ENCODE measurements around the gene ARHGEF28.

ARHGEF28 gene

GRCh38 chr5:73620334-73620687, 5.7 kb upstream of the ARHGEF28 start:
- no peak for DNase-seq (ENCODE audit: low read depth, low spot score)
- no peak overlapping the region for H3K27ac ChIP-seq

DNA sequence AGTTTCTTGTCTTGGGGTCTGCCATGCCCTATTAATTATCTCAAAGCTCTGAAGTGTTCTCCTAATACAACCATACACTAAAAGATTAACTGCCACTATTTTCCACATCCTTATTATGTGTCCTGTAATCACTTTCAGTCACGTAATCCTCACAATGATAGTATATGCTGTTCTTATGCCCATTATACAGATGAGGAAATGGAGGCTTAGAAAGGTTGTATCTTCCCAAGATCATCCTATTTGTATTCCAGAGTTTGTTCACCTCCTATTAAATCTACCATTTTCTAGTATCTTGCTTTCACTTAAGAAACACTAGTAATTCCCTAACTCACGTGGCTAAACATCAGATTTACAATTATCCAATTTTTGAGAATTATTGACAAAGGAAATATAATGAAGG, 2.9 kb upstream of the ARHGEF28 start:
- H3K27ac ChIP-seq, result no peak overlapping the region
- DNase-seq (ENCODE audit: low read depth, low spot score), result no peak

- no peak for DNase-seq (ENCODE audit: low read depth, low spot score)
- H3K27ac ChIP-seq, result no peak overlapping the region
Measured at GRCh38 chr5:73623901-73624404, 2.0 kb upstream of the ARHGEF28 start.

DNA sequence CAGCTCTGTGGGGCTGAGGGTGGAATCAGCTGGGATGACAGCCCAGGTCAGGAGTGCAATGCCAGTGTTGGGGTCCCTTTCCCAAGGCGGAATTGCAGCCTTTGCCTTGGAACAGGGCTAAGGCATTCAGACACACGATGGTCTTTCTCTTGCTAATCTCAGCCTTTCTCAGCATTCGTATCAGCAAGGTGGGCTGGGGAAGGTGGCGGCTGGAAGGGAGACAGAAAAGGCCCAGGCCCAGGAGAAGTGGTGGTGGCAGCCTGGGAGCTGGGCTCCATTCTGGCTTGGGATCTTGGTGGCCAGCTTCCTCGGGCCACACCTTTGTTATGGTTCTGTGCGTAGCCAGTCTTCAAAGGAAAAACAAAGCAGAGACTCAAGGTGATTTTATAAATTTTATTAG, 1.1 kb upstream of the ARHGEF28 start:
- no peak for DNase-seq (ENCODE audit: low read depth, low spot score)
- peak overlapping the region; percentile 70 for H3K27ac ChIP-seq

DNA sequence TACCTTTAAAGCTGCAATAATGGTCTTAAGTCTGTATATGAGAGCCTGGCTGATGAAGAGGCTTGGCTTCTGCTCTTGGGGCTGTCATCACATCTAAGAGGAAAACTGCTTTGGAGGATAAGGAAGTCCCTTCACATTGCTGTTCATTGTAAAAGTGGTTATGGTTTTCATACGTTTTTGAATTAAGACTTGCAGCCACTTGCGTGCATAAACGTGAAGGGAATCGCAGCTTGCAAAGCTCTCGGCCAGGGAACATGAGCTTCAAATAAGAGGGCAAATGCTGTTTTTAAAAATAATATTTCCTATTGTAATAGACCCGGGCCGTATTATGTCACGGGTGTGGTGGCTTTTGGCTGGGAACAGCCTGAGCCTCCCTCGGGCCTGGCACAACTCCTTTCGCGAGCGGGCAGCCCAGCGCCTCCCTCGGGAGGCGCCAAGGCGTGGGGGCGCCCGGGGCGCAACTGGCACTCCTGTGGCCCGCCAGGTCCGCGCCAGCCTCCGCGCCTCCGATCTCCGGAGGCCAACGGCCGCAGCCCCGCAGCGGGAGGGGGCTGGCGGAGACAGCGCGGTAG, 538 bp upstream of the ARHGEF28 start:
- no peak for DNase-seq (ENCODE audit: low read depth, low spot score)
- peak overlapping the region; percentile 70 for H3K27ac ChIP-seq

DNA sequence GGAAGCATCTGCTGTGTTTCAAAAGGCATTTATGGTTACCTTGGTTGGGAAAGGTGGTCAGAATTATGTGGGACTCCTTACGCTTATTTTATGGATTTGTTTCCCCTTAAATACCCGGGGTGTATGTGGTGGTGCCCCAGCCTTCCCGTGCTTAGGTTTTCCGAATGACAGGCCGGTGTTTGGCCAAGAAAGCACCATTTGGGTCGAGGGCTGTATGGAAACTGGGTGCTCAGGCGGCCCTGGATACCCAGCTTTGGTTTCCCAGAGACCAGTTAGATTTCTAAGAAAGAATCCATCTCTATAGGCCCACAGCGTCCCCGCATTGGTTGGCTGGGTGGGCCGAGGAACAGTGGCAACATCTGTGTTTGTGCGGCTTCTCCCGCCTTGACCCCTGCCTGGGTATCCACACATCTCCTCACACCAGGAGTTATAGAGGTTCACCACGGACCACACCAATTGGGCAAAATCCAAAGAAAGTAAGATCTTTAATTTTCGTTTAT, 868 bp downstream of the ARHGEF28 start:
- DNase-seq (ENCODE audit: low read depth, low spot score), result no peak
- H3K27ac ChIP-seq, result peak overlapping the region; percentile 70

- DNase-seq (ENCODE audit: low read depth, low spot score), result no peak
- no peak overlapping the region for H3K27ac ChIP-seq
Measured at GRCh38 chr5:73629456-73629855, 3.5 kb downstream of the ARHGEF28 start.

DNA sequence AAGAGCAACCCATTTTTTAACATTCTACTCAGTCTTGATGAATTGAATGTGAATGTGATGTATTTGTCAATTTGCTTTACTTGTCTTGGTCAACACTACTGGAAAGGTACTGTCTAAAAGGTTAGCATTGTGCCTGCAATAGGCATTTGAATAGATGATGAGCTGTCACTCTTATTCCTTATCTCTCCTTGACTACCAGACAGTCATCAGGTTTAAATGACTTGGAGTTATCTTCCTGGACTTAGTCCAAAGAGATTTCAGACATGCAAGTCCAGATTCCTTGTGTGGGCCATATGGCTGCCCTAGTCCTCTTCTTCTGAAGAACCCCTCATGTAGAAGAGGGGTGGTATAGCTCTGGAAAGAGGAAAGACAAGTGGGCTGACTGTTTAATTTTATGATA, 4.8 kb downstream of the ARHGEF28 start:
- DNase-seq (ENCODE audit: low read depth, low spot score), result no peak

DNA sequence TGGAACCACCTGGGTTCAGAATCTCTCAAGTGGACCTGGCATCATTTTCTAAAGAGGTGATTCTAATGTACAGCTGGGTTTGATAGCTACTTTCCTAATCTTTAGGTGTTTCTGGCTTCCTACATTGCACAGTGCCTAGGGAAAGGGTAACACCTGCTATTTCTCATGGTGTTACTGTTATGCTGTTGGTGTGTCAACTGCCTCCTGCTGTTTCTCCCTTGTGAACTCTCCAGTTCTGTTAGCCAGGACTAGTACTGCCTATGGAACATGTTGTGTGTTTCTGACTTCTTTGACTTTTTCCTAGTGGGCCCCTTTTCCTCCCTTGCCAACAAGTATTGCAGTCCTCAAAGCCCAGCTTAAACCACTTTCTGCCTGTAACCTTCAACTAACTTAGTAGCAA, 5.5 kb downstream of the ARHGEF28 start:
- H3K27ac ChIP-seq, result no peak overlapping the region
- DNase-seq (ENCODE audit: low read depth, low spot score), result no peak

More for the DNA sequence above, 4.8 kb downstream of the ARHGEF28 start:
- H3K27ac ChIP-seq, result no peak overlapping the region

GRCh38 chr5:73633060-73633459, 7.1 kb downstream of the ARHGEF28 start:
- DNase-seq (ENCODE audit: low read depth, low spot score), result no peak

GRCh38 chr5:73636408-73636807, 10.4 kb downstream of the ARHGEF28 start:
- peak overlapping the region; percentile 96 for H3K27ac ChIP-seq
- no peak for DNase-seq (ENCODE audit: low read depth, low spot score)

More at GRCh38 chr5:73633060-73633459, 7.1 kb downstream of the ARHGEF28 start:
- no peak overlapping the region for H3K27ac ChIP-seq

- no peak for DNase-seq (ENCODE audit: low read depth, low spot score)
Measured at GRCh38 chr5:73637565-73637964, 11.6 kb downstream of the ARHGEF28 start.

DNA sequence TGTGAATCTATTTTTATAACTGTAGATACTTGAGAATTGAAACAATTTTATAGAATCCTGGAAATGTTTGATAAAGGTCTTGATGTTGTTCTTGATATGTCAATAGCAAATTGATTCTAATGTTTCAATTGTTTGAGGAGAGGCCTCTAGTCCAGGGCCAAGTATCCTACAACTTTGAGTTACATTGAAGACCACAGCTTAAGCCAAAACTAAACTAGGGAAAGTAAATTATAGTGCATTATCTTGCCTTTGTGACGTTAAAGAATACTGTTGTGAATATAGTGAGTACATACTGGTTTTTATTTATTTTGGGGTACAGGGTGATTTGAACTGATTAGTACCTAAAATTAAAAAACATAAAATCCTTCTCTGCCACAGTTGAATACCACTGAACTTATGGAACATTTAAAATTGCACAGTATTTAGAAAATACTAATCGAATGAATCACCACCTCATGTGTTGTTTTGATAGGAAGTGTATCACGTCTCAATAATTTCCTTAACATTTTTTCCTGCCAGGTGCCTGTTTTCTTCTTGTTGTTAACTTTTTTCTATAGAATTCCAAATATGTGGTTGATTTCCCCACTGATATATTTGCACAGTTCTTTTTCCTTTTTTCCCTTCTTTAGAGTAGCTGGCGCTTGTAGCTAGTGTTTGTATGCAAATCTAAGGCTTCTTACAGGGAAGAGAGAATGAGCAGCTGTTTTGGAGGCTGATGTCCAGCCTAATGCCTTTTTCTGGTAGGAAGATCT, 12.5 kb downstream of the ARHGEF28 start:
- H3K27ac ChIP-seq, result peak overlapping the region; percentile 96
- no peak for DNase-seq (ENCODE audit: low read depth, low spot score)

More at GRCh38 chr5:73637565-73637964, 11.6 kb downstream of the ARHGEF28 start:
- H3K27ac ChIP-seq, result peak overlapping the region; percentile 96

- H3K27ac ChIP-seq, result peak overlapping the region; percentile 96
- DNase-seq (ENCODE audit: low read depth, low spot score), result no peak
Measured at GRCh38 chr5:73640861-73641320, 14.9 kb downstream of the ARHGEF28 start.

DNA sequence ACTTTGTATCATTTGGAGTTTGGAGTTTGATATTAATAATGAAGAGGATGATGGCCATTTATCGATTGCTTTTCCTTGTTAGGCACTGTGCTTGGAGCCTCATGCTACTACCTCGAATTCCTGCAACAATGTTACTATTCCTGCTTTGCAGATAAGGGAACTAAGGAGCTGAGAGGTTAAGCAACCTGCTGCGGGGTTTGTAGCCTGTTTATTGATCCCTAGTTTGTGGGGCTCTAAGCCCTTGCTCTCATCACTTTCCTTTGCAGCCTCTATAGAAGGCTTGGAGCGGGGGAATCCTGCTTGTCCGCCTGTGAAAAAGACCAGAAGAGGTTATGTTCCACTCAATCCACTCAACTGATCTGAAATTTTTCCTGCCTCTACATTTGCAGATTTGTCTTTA, 15.8 kb downstream of the ARHGEF28 start:
- no peak for DNase-seq (ENCODE audit: low read depth, low spot score)

DNA sequence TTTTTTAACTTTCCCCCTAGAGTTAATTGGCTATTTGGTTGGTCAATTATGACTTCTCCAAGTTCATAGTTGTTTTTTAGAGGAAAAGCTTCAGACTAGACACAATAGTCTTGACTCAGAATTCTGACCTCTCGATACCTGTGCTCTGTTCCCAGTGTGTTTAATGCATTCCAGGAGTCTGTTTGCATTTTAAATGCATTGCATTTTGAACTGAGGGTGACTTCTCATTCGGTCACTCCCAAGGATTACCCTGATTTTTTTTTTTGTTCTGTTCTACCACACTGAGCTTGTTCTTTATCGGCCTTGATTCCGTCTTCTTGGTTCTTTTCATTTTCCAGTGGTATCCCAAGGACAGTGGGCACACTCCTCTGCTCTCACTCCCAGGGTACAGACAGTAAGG, 16.3 kb downstream of the ARHGEF28 start:
- no peak for DNase-seq (ENCODE audit: low read depth, low spot score)
- peak overlapping the region; percentile 96 for H3K27ac ChIP-seq

More for the DNA sequence above, 15.8 kb downstream of the ARHGEF28 start:
- H3K27ac ChIP-seq, result peak overlapping the region; percentile 96

- no peak for DNase-seq (ENCODE audit: low read depth, low spot score)
- no peak overlapping the region for H3K27ac ChIP-seq
Measured at GRCh38 chr5:73644385-73644963, 18.5 kb downstream of the ARHGEF28 start.

- H3K27ac ChIP-seq, result peak overlapping the region; percentile 99
- no peak for DNase-seq (ENCODE audit: low read depth, low spot score)
Measured at GRCh38 chr5:73647721-73648120, 21.7 kb downstream of the ARHGEF28 start.

GRCh38 chr5:73648515-73648914, 22.5 kb downstream of the ARHGEF28 start:
- DNase-seq (ENCODE audit: low read depth, low spot score), result no peak
- peak overlapping the region; percentile 99 for H3K27ac ChIP-seq

DNA sequence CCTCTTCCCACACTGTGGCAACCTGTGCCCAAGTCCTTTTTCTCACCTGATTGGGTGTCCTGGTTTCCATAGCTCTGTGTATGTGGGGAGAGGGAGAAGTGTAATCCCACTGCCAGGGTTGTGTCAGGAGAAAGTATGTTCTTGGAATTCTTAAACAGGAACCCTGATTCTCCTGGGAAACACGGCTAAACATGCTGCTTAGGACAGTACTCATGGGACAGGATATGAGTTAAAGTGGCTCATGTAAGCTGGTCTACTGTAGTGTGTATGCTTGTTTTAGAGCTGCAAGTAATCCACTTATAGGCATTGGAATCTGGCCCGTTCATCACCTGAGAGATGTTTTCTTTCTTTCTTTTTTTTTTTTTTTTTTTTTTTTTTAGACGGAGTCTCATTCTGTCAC, 23.9 kb downstream of the ARHGEF28 start:
- H3K27ac ChIP-seq, result peak overlapping the region; percentile 99
- DNase-seq (ENCODE audit: low read depth, low spot score), result no peak

DNA sequence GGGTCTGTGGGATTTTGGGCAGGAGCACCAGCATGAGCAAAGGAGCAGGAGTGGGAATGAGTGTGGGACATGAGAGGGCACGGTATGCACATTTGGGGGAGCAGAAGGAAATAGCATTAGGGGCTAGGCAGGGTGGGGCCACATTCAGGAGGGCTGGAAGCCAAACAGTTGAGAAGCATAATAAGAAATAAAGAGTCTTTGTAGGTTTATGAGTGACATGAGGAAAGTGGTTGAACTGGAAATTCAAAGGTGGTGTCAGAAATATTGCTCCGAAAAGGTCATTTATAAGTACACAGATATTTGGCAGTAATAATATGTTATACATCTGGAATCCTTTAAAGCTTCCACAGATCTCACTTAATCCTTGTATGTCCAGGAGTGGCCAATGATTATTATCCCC, 26.4 kb downstream of the ARHGEF28 start:
- DNase-seq (ENCODE audit: low read depth, low spot score), result no peak
- peak overlapping the region; percentile 99 for H3K27ac ChIP-seq

All from epithelial cell of prostate (primary cell).